Sigmoid colon (tissue), 4 donors: Measurements from ENCODE around the gene BCL2L15.

Experiments used
- POLR2A ChIP-seq, 2 donors: fragments of 450-650 bp; IDR thresholded peaks; one replicate each; pipeline ENCODE4 v1.6.1; 2016; ENCODE audit warnings: antibody characterized with exemption in 2 of 2, mild to moderate bottlenecking in 2 of 2, moderate library complexity in 2 of 2
- POLR2AphosphoS5 ChIP-seq, 4 donors: sonication (generic); formaldehyde crosslinking; IDR thresholded peaks; one replicate each; pipeline ENCODE4 v1.6.1; 2017; ENCODE audit warnings: antibody characterized with exemption in 4 of 4

- TF ChIP-seq POLR2AphosphoS5 (IDR thresholded peaks at IDR 0.05) (no peak), POLR2A (IDR thresholded peaks at IDR 0.05) (no peak)
Observed at GRCh38 chr1:113899111-113899510, 11.7 kb upstream of the BCL2L15 start.
